HepG2 (cell line): ENCODE measurements around the gene EXOC7. TPM values are rescaled to one million over a fixed set of nuclear protein-coding genes. Genes with fewer than 3 reads are reported as not detected.

Experiments used
- AGO1 ChIP-seq: fragments of 200-400 bp; formaldehyde crosslinking; IDR thresholded peaks from 2 replicates; pipeline ENCODE4 v1.6.1; 2017; ENCODE audit warnings: mild to moderate bottlenecking, low read depth, low read length, moderate library complexity; ENCODE audit not compliant: poor library complexity, severe bottlenecking
- FIP1L1 ChIP-seq: fragments of 200-400 bp; formaldehyde crosslinking; IDR thresholded peaks from 2 replicates; pipeline ENCODE4 v1.6.1; 2018; ENCODE audit warnings: low read depth, mild to moderate bottlenecking, low read length, moderate library complexity, borderline replicate concordance; ENCODE audit not compliant: insufficient read depth
- FOXP1 ChIP-seq, 2 experiments: fragments of 450-650 bp in 1 of 2; IDR thresholded peaks; 2 replicates each; pipeline ENCODE4 v1.6.1; 2017 to 2018; ENCODE audit warnings: antibody characterized with exemption in 1 of 2
- GTF3A ChIP-seq: sonication (generic); formaldehyde crosslinking; conservative IDR thresholded peaks from 2 replicates; pipeline ENCODE4 v1.4.0; 2020; ENCODE audit warnings: mild to moderate bottlenecking, missing genetic modification reagents
- IKZF1 ChIP-seq: fragments of 450-650 bp; IDR thresholded peaks from 2 replicates; pipeline ENCODE4 v1.7.1; 2016
- KAT2B ChIP-seq: fragments of 150-350 bp; IDR thresholded peaks from 2 replicates; pipeline ENCODE4 v1.6.1; 2014; ENCODE audit warnings: low read depth, low read length, borderline replicate concordance
- MIXL1 ChIP-seq: IDR thresholded peaks from 2 replicates; pipeline ENCODE4 v1.6.1; 2016
- MXI1 ChIP-seq: IDR thresholded peaks from 3 replicates; pipeline ENCODE4 v1.6.1; 2012; ENCODE audit warnings: low read depth, low read length, inconsistent platforms, borderline replicate concordance
- SRY ChIP-seq: sonication (generic); formaldehyde crosslinking; IDR thresholded peaks from 2 replicates; pipeline ENCODE4 v1.8.0; 2022; ENCODE audit warnings: mild to moderate bottlenecking, missing genetic modification reagents
- TAF15 ChIP-seq: fragments of 200-400 bp; formaldehyde crosslinking; IDR thresholded peaks from one replicate; pipeline ENCODE4 v1.6.1; 2018; ENCODE audit warnings: mild to moderate bottlenecking, low read depth, low read length; ENCODE audit not compliant: poor library complexity, severe bottlenecking
- TRIM24 ChIP-seq: sonication (generic); formaldehyde crosslinking; IDR thresholded peaks from 2 replicates; pipeline ENCODE4 v1.8.0; 2022; ENCODE audit warnings: mild to moderate bottlenecking, missing genetic modification reagents
- UBTF ChIP-seq: sonication (generic); formaldehyde crosslinking; IDR thresholded peaks from 2 replicates; pipeline ENCODE4 v1.4.0; 2020; ENCODE audit warnings: mild to moderate bottlenecking, missing genetic modification reagents
- YY1 ChIP-seq: IDR thresholded peaks from 2 replicates; pipeline ENCODE4 v1.6.1; 2011; ENCODE audit warnings: low read length, low read depth, moderate library complexity, mild to moderate bottlenecking; ENCODE audit not compliant: insufficient read depth, insufficient replicate concordance
- ZNF768 ChIP-seq: sonication (generic); formaldehyde crosslinking; IDR thresholded peaks from 2 replicates; pipeline ENCODE4 v1.4.0; 2020; ENCODE audit warnings: missing genetic modification reagents
- polyA plus RNA-seq, 8 experiments: library from polyadenylated mRNA; depleted of rRNA in 3 of 8; stranded (reverse) in 7 of 8; unstranded in 1 of 8; fragments of >200 nt; fragmentation: Illumina TruSeq in 4 of 8; extraction: Trizol in 4 of 8; gene quantifications; 2 replicates each; pipeline versions ENCODE4 v1.2.1 to v1.2.3, GENCODE V29; 2011 to 2016; ENCODE audit warnings: low read depth in 4 of 8, missing spikeins in 1 of 8, mixed read lengths in 1 of 8; ENCODE audit not compliant: insufficient read depth in 1 of 8
- total RNA-seq, 5 experiments: library from RNA; depleted of rRNA; stranded (reverse); fragments of >200 nt; fragmentation: Illumina TruSeq; extraction: Trizol; gene quantifications; 2 replicates each; pipeline ENCODE4 v1.2.3, GENCODE V29; 2016; ENCODE audit warnings: low read depth in 1 of 5
- TF ChIP-seq, protein P1 (sequence below): sonication (generic); formaldehyde crosslinking; IDR thresholded peaks from 2 replicates; pipeline ENCODE4 v1.5.0; 2020; ENCODE audit warnings: missing genetic modification reagents
- TF ChIP-seq, protein P2 (sequence below), 2 experiments: sonication (generic) in 1 of 2; formaldehyde crosslinking in 1 of 2; IDR thresholded peaks; 2 replicates each; pipeline versions ENCODE4 v1.6.1 to v1.9.0; 2014 to 2022; ENCODE audit warnings: antibody characterized with exemption in 1 of 2, borderline replicate concordance in 1 of 2, inconsistent platforms in 1 of 2, low read depth in 1 of 2, missing genetic modification reagents in 1 of 2

Gene EXOC7
- total and polyA plus RNA-seq, 2 of the 13 experiments (the other 11 are each of a cell fraction or from before 2014, with no cell fraction given), result 86.9 to 116 TPM

- TF ChIP-seq UBTF (CRISPR knock-in tag) (peak; percentile 93), ZNF768 (CRISPR knock-in tag) (peak; percentile 72; the same call in 1 of the 2 replicates), KAT2B (no peak), FOXP1 (IDR thresholded peaks at IDR 0.05) (no peak), FOXP1 (CRISPR knock-in tag; IDR thresholded peaks at IDR 0.05) (no peak), FIP1L1 (no peak), MIXL1 (CRISPR knock-in tag) (peak; percentile 83), TAF15 (peak; percentile 58), AGO1 (peak; percentile 82), SRY (CRISPR knock-in tag) (peak; percentile 92), TRIM24 (CRISPR knock-in tag) (no peak), GTF3A (CRISPR knock-in tag) (no peak), YY1 (peak; percentile 99), MXI1 (peak; percentile 92; the same call in 2 of the 3 replicates), IKZF1 (no peak)
- TF ChIP-seq, protein P1, sequence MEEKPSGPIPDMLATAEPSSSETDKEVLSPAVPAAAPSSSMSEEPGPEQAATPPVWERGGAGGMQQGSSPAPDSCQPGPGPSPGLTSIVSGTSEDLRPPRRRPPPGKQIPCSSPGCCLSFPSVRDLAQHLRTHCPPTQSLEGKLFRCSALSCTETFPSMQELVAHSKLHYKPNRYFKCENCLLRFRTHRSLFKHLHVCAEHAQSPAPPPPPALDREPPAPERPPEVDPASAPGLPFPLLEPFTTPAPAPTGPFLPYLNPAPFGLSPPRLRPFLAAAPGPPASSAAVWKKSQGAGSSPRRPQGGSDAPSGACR, result peak; percentile 45; the same call in 1 of the 2 replicates
- TF ChIP-seq, protein P2, sequence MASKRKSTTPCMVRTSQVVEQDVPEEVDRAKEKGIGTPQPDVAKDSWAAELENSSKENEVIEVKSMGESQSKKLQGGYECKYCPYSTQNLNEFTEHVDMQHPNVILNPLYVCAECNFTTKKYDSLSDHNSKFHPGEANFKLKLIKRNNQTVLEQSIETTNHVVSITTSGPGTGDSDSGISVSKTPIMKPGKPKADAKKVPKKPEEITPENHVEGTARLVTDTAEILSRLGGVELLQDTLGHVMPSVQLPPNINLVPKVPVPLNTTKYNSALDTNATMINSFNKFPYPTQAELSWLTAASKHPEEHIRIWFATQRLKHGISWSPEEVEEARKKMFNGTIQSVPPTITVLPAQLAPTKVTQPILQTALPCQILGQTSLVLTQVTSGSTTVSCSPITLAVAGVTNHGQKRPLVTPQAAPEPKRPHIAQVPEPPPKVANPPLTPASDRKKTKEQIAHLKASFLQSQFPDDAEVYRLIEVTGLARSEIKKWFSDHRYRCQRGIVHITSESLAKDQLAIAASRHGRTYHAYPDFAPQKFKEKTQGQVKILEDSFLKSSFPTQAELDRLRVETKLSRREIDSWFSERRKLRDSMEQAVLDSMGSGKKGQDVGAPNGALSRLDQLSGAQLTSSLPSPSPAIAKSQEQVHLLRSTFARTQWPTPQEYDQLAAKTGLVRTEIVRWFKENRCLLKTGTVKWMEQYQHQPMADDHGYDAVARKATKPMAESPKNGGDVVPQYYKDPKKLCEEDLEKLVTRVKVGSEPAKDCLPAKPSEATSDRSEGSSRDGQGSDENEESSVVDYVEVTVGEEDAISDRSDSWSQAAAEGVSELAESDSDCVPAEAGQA (IDR thresholded peaks at IDR 0.05; ENCODE audit: low read depth), result peak; percentile 90
- TF ChIP-seq, protein P2 (CRISPR knock-in tag; IDR thresholded peaks at IDR 0.05; ENCODE audit: borderline replicate concordance), result 0 out of 2 replicates have a peak, but pooled peaks have one; percentile 52
These were observed 31.3 kb downstream of the EXOC7 start, which contains the start of gene SRP68 (continued) for GRCh38 chr17:76072148-76072858.
